PC-3 (cell line): Measurements from ENCODE around the gene KIAA1191. TPM values are rescaled to one million over a fixed set of nuclear protein-coding genes. Genes with fewer than 3 reads are reported as not detected.

Source experiments
- ATAC-seq: fragments of 200-7000 bp; cut with Tn5 transposase; 2 replicates; pipeline ENCODE4 v1.9.1; 2020; ENCODE audit warnings: mild to moderate bottlenecking, moderate library complexity
- Bru-seq: library from RNA; stranded (reverse); fragments of 400-500 nt; gene quantifications from one replicate; lab custom pipeline; 2021; lab: Mats Ljungman, UMichigan
- BruChase-seq, 2 experiments: library from RNA; stranded (reverse); fragments of 400-500 nt; gene quantifications; one replicate each; lab custom pipeline; 2021; lab: Mats Ljungman, UMichigan
- BruUV-seq: library from RNA; stranded (reverse); fragments of 400-500 nt; replicated peaks from 2 replicates; lab custom pipeline; 2021; lab: Mats Ljungman, UMichigan
- CTCF ChIA-PET: fragments of 300-600 bp; sonication (Branson Sonifier 250); formaldehyde crosslinking; loops from one replicate; lab custom pipeline; 2022; ENCODE audit warnings: antibody characterized with exemption; lab: Charles Lee
- POLR2A ChIA-PET: fragments of 300-600 bp; sonication (Branson Sonifier 250); formaldehyde crosslinking; loops from one replicate; lab custom pipeline; 2022; ENCODE audit warnings: antibody characterized with exemption; ENCODE audit not compliant: unreplicated experiment; lab: Charles Lee
- DNase-seq: peaks from one replicate; pipeline ENCODE4 v3.0.0-alpha.2; 2015
- H2AFZ ChIP-seq: fragments of 300-600 bp; sonication (generic); 2 replicates; pipeline ENCODE4 v1.6.0; 2016; ENCODE audit warnings: antibody characterized with exemption, low read length
- H3F3A ChIP-seq: fragments of 300-600 bp; sonication (generic); one replicate; pipeline ENCODE4 v1.6.0; 2017; ENCODE audit warnings: antibody characterized with exemption, low read length, control low read depth, mild to moderate bottlenecking; ENCODE audit not compliant: unreplicated experiment
- H3K27ac ChIP-seq: fragments of 300-600 bp; sonication (generic); 2 replicates; pipeline ENCODE4 v1.5.1; 2016; ENCODE audit warnings: mild to moderate bottlenecking, low read length
- H3K27me3 ChIP-seq: fragments of 300-600 bp; sonication (generic); 2 replicates; pipeline ENCODE4 v1.6.1; 2016; ENCODE audit warnings: low read length, mixed read lengths
- H3K36me3 ChIP-seq: fragments of 300-600 bp; sonication (generic); 2 replicates; pipeline ENCODE4 v1.6.1; 2016; ENCODE audit warnings: low read depth, mixed run types, low read length, mixed read lengths
- H3K4me1 ChIP-seq: fragments of 300-600 bp; sonication (generic); 2 replicates; pipeline ENCODE4 v1.5.1; 2016; ENCODE audit warnings: low read length; ENCODE audit not compliant: insufficient read depth
- H3K4me2 ChIP-seq: fragments of 300-600 bp; sonication (generic); 2 replicates; pipeline ENCODE4 v1.6.0; 2016; ENCODE audit warnings: low read length
- H3K4me3 ChIP-seq: fragments of 300-600 bp; sonication (generic); 2 replicates; pipeline ENCODE4 v1.5.1; 2016; ENCODE audit warnings: mild to moderate bottlenecking, low read length, mixed read lengths
- H3K79me2 ChIP-seq: fragments of 300-600 bp; sonication (generic); 2 replicates; pipeline ENCODE4 v1.6.1; 2017; ENCODE audit warnings: low read length, mixed read lengths
- H3K9ac ChIP-seq: fragments of 300-600 bp; sonication (generic); 2 replicates; pipeline ENCODE4 v1.6.0; 2016; ENCODE audit warnings: mild to moderate bottlenecking, low read length
- H3K9me2 ChIP-seq: fragments of 300-600 bp; sonication (generic); replicated peaks from 2 replicates; pipeline ENCODE4 v1.6.1; 2016; ENCODE audit warnings: mixed run types, low read length, mixed read lengths
- H3K9me3 ChIP-seq: fragments of 300-600 bp; sonication (generic); 2 replicates; pipeline ENCODE4 v1.6.1; 2016; ENCODE audit warnings: low read length, mixed read lengths
- H4K20me1 ChIP-seq: fragments of 300-600 bp; sonication (generic); 2 replicates; pipeline ENCODE4 v1.6.1; 2016; ENCODE audit warnings: low read length, mixed read lengths
- EZH2 ChIP-seq: fragments of 300-600 bp; sonication (generic); IDR thresholded peaks from one replicate; pipeline ENCODE4 v1.6.1; 2017; ENCODE audit warnings: antibody characterized with exemption, mild to moderate bottlenecking, low read length; ENCODE audit not compliant: unreplicated experiment
- EZH2phosphoT487 ChIP-seq: fragments of 300-600 bp; sonication (generic); IDR thresholded peaks from 2 replicates; pipeline ENCODE4 v1.6.1; 2018; ENCODE audit warnings: mild to moderate bottlenecking, antibody characterized with exemption, low read length, borderline replicate concordance
- intact Hi-C: fragments of 100-400 bp; cut with micrococcal nuclease; formaldehyde crosslinking; loops from 2 replicates; pipeline ENCODE4 v1.9.0; 2023
- long read RNA-seq: library from polyadenylated mRNA; unstranded; transcript quantifications from one replicate; pipeline ENCODE4 v2.0.0, GENCODE V29; 2021; ENCODE audit not compliant: unreplicated experiment
- total RNA-seq: library from RNA; depleted of rRNA; stranded (reverse); fragments of >200 nt; gene quantifications from 2 replicates; pipeline ENCODE4 v1.2.3, GENCODE V29; 2014; rRNA removed
- TF ChIP-seq, protein P1 (sequence below): fragments of 300-600 bp; sonication (generic); conservative IDR thresholded peaks from 2 replicates; pipeline ENCODE4 v1.5.1; 2017; ENCODE audit warnings: antibody characterized with exemption, low read depth, mild to moderate bottlenecking, low read length

KIAA1191 gene
- total RNA-seq, result 69.5 and 81.1 TPM in 2 replicates
- percentile 85 among the genes with signal in this experiment for Bru-seq, nascent RNA
- BruChase-seq, experiment 1, labeled RNA remaining after a 6-hour chase, result percentile 95 among the genes with signal in this experiment
- BruChase-seq, experiment 2, labeled RNA remaining after a 2-hour chase, result percentile 94 among the genes with signal in this experiment
- long read RNA-seq, transcript KIAA1191-210 (8 exons, 1,243 nt), result minor isoform, 7 of 265 reads
- long read RNA-seq, transcript KIAA1191-202 (8 exons, 2,700 nt), result minor isoform, 11 of 265 reads
- long read RNA-seq, transcript KIAA1191-203 (5 exons, 2,243 nt), result minor isoform, 7 of 265 reads
- long read RNA-seq, transcript KIAA1191-201 (9 exons, 2,991 nt), result major isoform, 132 of 265 reads
- long read RNA-seq, partial matches to known transcripts, result 18 of 265 reads
- long read RNA-seq, other reads (novel, unspliced or antisense), result 87 of 265 reads

GRCh38 chr5:176361437-176362232, at the start of gene KIAA1191:
TSS of gene KIAA1191 (minus strand) at chr5:176361764. CDS start at chr5:176359508, 2,256 bp downstream.
- BruUV-seq, result no TSS peak
- Histone ChIP-seq H3K9me2 (no peaks in the 10 kb centered on the region), H3K79me2 (peaks cover 42% of the 10 kb centered on the region), H3F3A (no peaks in the 10 kb centered on the region), H2AFZ (peak within 1 kb of the TSS; percentile 81), H3K4me1 (peaks cover 11% of the 10 kb centered on the region; the same call in 1 of the 2 replicates), H3K4me2 (peak within 1 kb of the TSS; percentile 85), H3K36me3 (peaks cover 5% of the 10 kb centered on the region; the same call in 1 of the 2 replicates), H3K27ac (no peak within 1 kb of the TSS), H4K20me1 (0 out of 2 replicates have a peak, but pooled peaks cover 4% of the 10 kb centered on the region), H3K4me3 (peak within 1 kb of the TSS; percentile 95), H3K9me3 (no peaks in the 10 kb centered on the region), H3K9ac (peak within 1 kb of the TSS; percentile 84), H3K27me3 (no peaks in the 10 kb centered on the region)
- peak; percentile 96 for ATAC-seq
- ChIA-PET CTCF (no interaction called here), POLR2A (interaction anchor here (0.6 to 0.7 kb wide), 3 partner anchors 9 to 1363 kb away, joined by 3 to 5 read pairs (median 4); no protein-coding TSS in a partner anchor)
- peak; percentile 87 for DNase-seq
- intact Hi-C loops, result loop anchor here (2.0 kb wide), 1 partner anchor 53 kb away; no protein-coding TSS in a partner anchor
- TF ChIP-seq, protein P1, sequence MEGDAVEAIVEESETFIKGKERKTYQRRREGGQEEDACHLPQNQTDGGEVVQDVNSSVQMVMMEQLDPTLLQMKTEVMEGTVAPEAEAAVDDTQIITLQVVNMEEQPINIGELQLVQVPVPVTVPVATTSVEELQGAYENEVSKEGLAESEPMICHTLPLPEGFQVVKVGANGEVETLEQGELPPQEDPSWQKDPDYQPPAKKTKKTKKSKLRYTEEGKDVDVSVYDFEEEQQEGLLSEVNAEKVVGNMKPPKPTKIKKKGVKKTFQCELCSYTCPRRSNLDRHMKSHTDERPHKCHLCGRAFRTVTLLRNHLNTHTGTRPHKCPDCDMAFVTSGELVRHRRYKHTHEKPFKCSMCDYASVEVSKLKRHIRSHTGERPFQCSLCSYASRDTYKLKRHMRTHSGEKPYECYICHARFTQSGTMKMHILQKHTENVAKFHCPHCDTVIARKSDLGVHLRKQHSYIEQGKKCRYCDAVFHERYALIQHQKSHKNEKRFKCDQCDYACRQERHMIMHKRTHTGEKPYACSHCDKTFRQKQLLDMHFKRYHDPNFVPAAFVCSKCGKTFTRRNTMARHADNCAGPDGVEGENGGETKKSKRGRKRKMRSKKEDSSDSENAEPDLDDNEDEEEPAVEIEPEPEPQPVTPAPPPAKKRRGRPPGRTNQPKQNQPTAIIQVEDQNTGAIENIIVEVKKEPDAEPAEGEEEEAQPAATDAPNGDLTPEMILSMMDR, result no peak
- no peak for TF ChIP-seq EZH2phosphoT487
- no peak for TF ChIP-seq EZH2

DNA sequence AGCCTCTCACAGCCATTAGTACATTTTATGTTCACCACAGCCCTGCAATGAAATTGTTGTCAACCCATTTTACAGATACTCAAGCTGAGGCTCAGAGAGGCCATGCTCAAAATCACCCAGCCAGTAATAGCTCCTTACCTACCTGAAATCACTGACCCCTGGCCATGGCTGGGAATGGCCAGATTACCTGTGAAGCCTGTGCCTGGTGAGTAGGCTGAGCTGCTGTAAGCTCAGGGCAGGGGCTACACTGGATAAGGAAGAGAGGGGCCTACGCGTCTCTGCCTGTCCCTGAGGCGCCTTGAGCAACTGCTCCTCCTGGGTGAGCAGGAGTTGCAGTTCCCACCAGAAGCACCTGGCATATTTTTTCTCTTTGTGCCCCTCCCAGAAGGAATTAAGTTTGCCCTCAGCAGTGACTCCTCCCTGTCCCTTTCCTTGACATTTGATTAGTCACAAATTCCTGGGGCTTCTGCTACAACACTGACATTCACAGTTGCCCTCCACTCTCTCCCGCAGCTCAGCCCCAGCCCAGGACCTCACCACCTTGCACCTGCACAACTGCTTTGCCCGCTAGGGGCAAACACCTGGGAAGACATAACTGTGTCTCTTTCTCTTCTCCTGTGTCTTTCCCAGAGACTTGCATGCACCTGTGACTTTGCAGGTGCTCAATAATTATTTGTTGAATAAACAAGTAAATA, 49.1 kb upstream of the KIAA1191 start:
- ATAC-seq, result peak; percentile 35
- no peak for TF ChIP-seq EZH2
- TF ChIP-seq, protein P1, result peak; percentile 56
- Histone ChIP-seq H3K9ac (no peak overlapping the region), H4K20me1 (peaks cover 16% of the 10 kb centered on the region; the same call in 1 of the 2 replicates), H2AFZ (no peak overlapping the region), H3K9me3 (no peaks in the 10 kb centered on the region), H3K9me2 (no peaks in the 10 kb centered on the region), H3K36me3 (peaks cover 9% of the 10 kb centered on the region; the same call in 1 of the 2 replicates), H3K4me1 (peaks cover 58% of the 10 kb centered on the region), H3K27ac (peak overlapping the region; percentile 35), H3F3A (no peaks in the 10 kb centered on the region), H3K4me2 (peak overlapping the region; percentile 64), H3K4me3 (peak overlapping the region; percentile 12; the same call in 1 of the 2 replicates), H3K79me2 (peaks cover 55% of the 10 kb centered on the region), H3K27me3 (no peaks in the 10 kb centered on the region)
- intact Hi-C loops, result loop anchor here (2.0 kb wide), 1 partner anchor 168 kb away; no protein-coding TSS in a partner anchor
- DNase-seq, result peak; percentile 78
- POLR2A ChIA-PET, result no interaction called here
- CTCF ChIA-PET, result interaction anchor here (0.7 kb wide), 1 partner anchor 423 kb away, joined by 5 read pairs; no protein-coding TSS in a partner anchor
- no TSS peak for BruUV-seq
